ENCODE results near the gene MAFF.

DNA sequence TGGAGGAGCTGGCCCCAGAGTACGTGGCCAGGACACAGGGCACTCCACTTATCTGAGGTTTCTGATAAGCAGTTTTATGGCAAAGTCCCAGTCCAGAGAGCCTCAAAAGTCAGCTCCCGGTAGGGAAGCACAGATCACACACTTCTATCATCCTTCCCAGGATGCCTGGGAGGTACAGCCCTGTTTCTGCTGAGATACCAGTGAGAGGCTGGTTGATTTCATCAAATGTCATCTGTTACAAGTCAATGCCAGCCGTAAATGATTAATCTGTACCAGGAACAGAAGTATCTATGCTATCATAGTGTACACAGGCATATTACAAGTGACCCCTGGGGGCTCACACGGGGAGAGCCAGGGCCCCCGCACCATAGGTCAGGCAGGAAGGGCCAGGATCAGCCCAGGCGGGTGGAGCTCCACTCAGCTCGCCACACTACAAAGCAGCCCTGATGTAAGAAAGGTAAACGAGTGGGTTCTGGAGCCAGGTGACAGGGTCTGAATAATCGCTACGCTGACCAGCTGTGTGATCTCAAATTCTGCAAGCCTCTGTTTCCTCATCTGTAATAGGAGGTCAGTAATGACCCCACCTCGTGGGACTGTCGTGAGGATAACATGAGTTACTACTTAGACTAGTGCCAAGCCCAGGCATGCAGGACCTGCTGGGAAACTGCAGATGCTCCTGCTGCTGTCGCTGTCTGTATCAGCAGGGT lies 37.8 kb upstream of the MAFF start:
- TF ChIP-seq CTCF (IDR thresholded peaks at IDR 0.05) (no peak), POLR2A (IDR thresholded peaks at IDR 0.05; ENCODE audit: low read depth) (no peak), EP300 (IDR thresholded peaks at IDR 0.05) (no peak), POLR2AphosphoS5 (IDR thresholded peaks at IDR 0.05) (no peak)

Measured in esophagus muscularis mucosa (tissue), 4 donors.